SK-N-SH (cell line): Measurements from ENCODE around the gene ADAMTS15. TPM values are rescaled to one million over a fixed set of nuclear protein-coding genes. Genes with fewer than 3 reads are reported as not detected.

Source experiments
- CTCF ChIA-PET: fragments of 300-600, 350-600 bp; formaldehyde crosslinking; extraction: SDS; loops from one replicate; lab custom pipeline; 2021; lab: Yijun Ruan, JAX
- POLR2A ChIA-PET: fragments of 350-600 bp; sonication (Branson Sonifier 250); formaldehyde crosslinking; extraction: SDS; loops from one replicate; lab custom pipeline; 2020; ENCODE audit warnings: antibody characterized with exemption, inconsistent platforms; lab: Yijun Ruan, JAX
- DNase-seq: peaks from one replicate; pipeline ENCODE4 v3.0.0; 2012
- H2AFZ ChIP-seq: fragments of 200-600 bp; sonication (generic); 2 replicates; pipeline ENCODE4 v1.8.1; 2016; ENCODE audit warnings: antibody characterized with exemption, mild to moderate bottlenecking, low read depth
- H3F3A ChIP-seq: fragments of 200-600 bp; sonication (generic); replicated peaks from 2 replicates; pipeline ENCODE3; 2016; ENCODE audit warnings: antibody characterized with exemption, mild to moderate bottlenecking; ENCODE audit not compliant: insufficient read depth
- H3K27ac ChIP-seq, 2 experiments: fragments of 200-500 bp in 1 of 2; fragments of 200-600 bp in 1 of 2; sonication (Bioruptor generic) in 1 of 2; sonication (generic), shearing (Covaris generic) in 1 of 2; 2 replicates each; pipeline versions ENCODE4 v1.5.1 to v1.6.1; 2014 to 2016; ENCODE audit warnings: low read depth in 2 of 2, inconsistent platforms in 1 of 2, low read length in 1 of 2, mild to moderate bottlenecking in 1 of 2, mixed read lengths in 1 of 2
- H3K27me3 ChIP-seq: fragments of 200-600 bp; sonication (generic), shearing (Covaris generic); 2 replicates; pipeline ENCODE4 v1.6.1; 2016; ENCODE audit warnings: mixed run types; ENCODE audit not compliant: insufficient read depth
- H3K36me3 ChIP-seq, 2 experiments: fragments of 200-500 bp in 1 of 2; fragments of 200-600 bp in 1 of 2; sonication (Bioruptor generic) in 1 of 2; sonication (generic) in 1 of 2; replicated peaks in 1 of 2; 2 replicates each; pipeline versions ENCODE3 to v1.5.1; 2014 to 2016; ENCODE audit warnings: low read length in 1 of 2, mild to moderate bottlenecking in 1 of 2; ENCODE audit not compliant: insufficient read depth in 2 of 2, control insufficient read depth in 1 of 2
- H3K4me1 ChIP-seq, 2 experiments: fragments of 200-500 bp in 1 of 2; fragments of 200-600 bp in 1 of 2; sonication (Bioruptor generic) in 1 of 2; sonication (generic), shearing (Covaris generic) in 1 of 2; 2 replicates each; pipeline versions ENCODE4 v1.5.1 to v1.6.1; 2014 to 2016; ENCODE audit warnings: low read depth in 1 of 2, low read length in 1 of 2, mixed run types in 1 of 2; ENCODE audit not compliant: insufficient read depth in 2 of 2, control insufficient read depth in 1 of 2
- H3K4me2 ChIP-seq: fragments of 200-600 bp; sonication (generic), shearing (Covaris generic); 2 replicates; pipeline ENCODE4 v1.6.1; 2017; ENCODE audit warnings: mixed run types
- H3K4me3 ChIP-seq, 2 experiments: fragments of 200-500 bp in 1 of 2; fragments of 200-600 bp in 1 of 2; sonication (Bioruptor generic) in 1 of 2; sonication (generic), shearing (Covaris generic) in 1 of 2; 2 replicates each; pipeline versions ENCODE4 v1.5.1 to v1.8.1; 2014 to 2016; ENCODE audit warnings: low read depth in 2 of 2, inconsistent platforms in 1 of 2, low read length in 1 of 2, mild to moderate bottlenecking in 1 of 2, mixed read lengths in 1 of 2, moderate library complexity in 1 of 2
- H3K79me2 ChIP-seq: fragments of 200-600 bp; sonication (generic); 2 replicates; pipeline ENCODE4 v1.8.1; 2017; ENCODE audit warnings: mild to moderate bottlenecking; ENCODE audit not compliant: insufficient read depth
- H3K9ac ChIP-seq: fragments of 200-600 bp; sonication (generic); 2 replicates; pipeline ENCODE4 v1.6.1; 2017; ENCODE audit warnings: mixed run types
- H3K9me2 ChIP-seq: fragments of 200-600 bp; sonication (generic); 2 replicates; pipeline ENCODE4 v1.6.1; 2017; ENCODE audit warnings: mixed run types
- H3K9me3 ChIP-seq: fragments of 200-600 bp; sonication (generic); 2 replicates; pipeline ENCODE4 v1.6.1; 2017; ENCODE audit warnings: mixed run types, mild to moderate bottlenecking, moderate library complexity
- H4K20me1 ChIP-seq: fragments of 200-600 bp; sonication (generic); 2 replicates; pipeline ENCODE4 v1.6.1; 2017; ENCODE audit warnings: mild to moderate bottlenecking, mixed run types; ENCODE audit not compliant: insufficient read depth
- CHD2 ChIP-seq: fragments of 150-350 bp; IDR thresholded peaks from 2 replicates; pipeline ENCODE4 v1.6.1; 2018; ENCODE audit warnings: low read length; ENCODE audit not compliant: partially characterized antibody
- FOSL2 ChIP-seq: IDR thresholded peaks from 2 replicates; pipeline ENCODE4 v1.4.0; 2012; ENCODE audit warnings: low read depth, mild to moderate bottlenecking, moderate library complexity, borderline replicate concordance
- GABPA ChIP-seq: IDR thresholded peaks from 2 replicates; pipeline ENCODE4 v1.4.0; 2012; ENCODE audit warnings: low read depth, mild to moderate bottlenecking
- MEF2A ChIP-seq: IDR thresholded peaks from 2 replicates; pipeline ENCODE4 v1.4.0; 2012; ENCODE audit warnings: low read depth, borderline replicate concordance
- MXI1 ChIP-seq: IDR thresholded peaks from 2 replicates; pipeline ENCODE4 v1.6.1; 2012; ENCODE audit warnings: mild to moderate bottlenecking, low read depth, low read length, improper control_type of control experiment
- NFIC ChIP-seq: IDR thresholded peaks from 2 replicates; pipeline ENCODE4 v1.4.0; 2012; ENCODE audit warnings: borderline replicate concordance
- RCOR1 ChIP-seq: fragments of 150-350 bp; IDR thresholded peaks from 2 replicates; pipeline ENCODE4 v1.6.1; 2017; ENCODE audit warnings: antibody characterized with exemption, low read length
- RFX5 ChIP-seq: IDR thresholded peaks from 2 replicates; pipeline ENCODE4 v1.6.1; 2012; ENCODE audit warnings: mild to moderate bottlenecking, improper control_type of control experiment, low read length
- SMC3 ChIP-seq: IDR thresholded peaks from 2 replicates; pipeline ENCODE4 v1.6.1; 2012; ENCODE audit warnings: low read depth, low read length, improper control_type of control experiment
- TAF1 ChIP-seq: IDR thresholded peaks from 2 replicates; pipeline ENCODE4 v1.6.1; 2012; ENCODE audit warnings: low read depth, mild to moderate bottlenecking, low read length, moderate library complexity, borderline replicate concordance
- TEAD4 ChIP-seq: IDR thresholded peaks from 2 replicates; pipeline ENCODE4 v1.4.0; 2012; ENCODE audit warnings: mild to moderate bottlenecking, borderline replicate concordance; ENCODE audit not compliant: insufficient read depth
- YY1 ChIP-seq: IDR thresholded peaks from 2 replicates; pipeline ENCODE4 v1.4.0; 2012; ENCODE audit warnings: low read depth, mild to moderate bottlenecking
- WGBS: methylation state at CpG from one replicate; pipeline ENCODE4 v1.1.6; 2017; ENCODE audit warnings: low lambda C conversion rate; 5-methylcytosine and 5-hydroxymethylcytosine counted together
- polyA plus RNA-seq, 3 experiments: library from polyadenylated mRNA; depleted of rRNA; stranded (reverse); fragments of >200 nt; gene quantifications; 2 replicates each; pipeline ENCODE4 v1.2.3, GENCODE V29; 2012
- TF ChIP-seq, protein P1 (sequence below): IDR thresholded peaks from 2 replicates; pipeline ENCODE4 v1.4.0; 2012; ENCODE audit warnings: low read depth, borderline replicate concordance
- TF ChIP-seq, protein P2 (sequence below): fragments of 200-600 bp; sonication (generic); IDR thresholded peaks from 2 replicates; pipeline ENCODE4 v1.6.1; 2017; ENCODE audit warnings: antibody characterized with exemption, mild to moderate bottlenecking, moderate library complexity
- TF ChIP-seq, protein P3 (sequence below): fragments of 150-350 bp; IDR thresholded peaks from 2 replicates; pipeline ENCODE4 v1.6.1; 2016; ENCODE audit warnings: mild to moderate bottlenecking, low read depth, low read length
- TF ChIP-seq, protein P4 (sequence below): IDR thresholded peaks from 2 replicates; pipeline ENCODE4 v1.4.0; 2012; ENCODE audit warnings: low read depth
- TF ChIP-seq, protein P5 (sequence below): IDR thresholded peaks from 2 replicates; pipeline ENCODE4 v1.6.1; 2012; ENCODE audit warnings: mild to moderate bottlenecking, low read depth, low read length, moderate library complexity

The ADAMTS15 gene
- polyA plus RNA-seq, 1 of the 3 experiments (the other 2 are of a cell fraction): 1.1 TPM

DNA sequence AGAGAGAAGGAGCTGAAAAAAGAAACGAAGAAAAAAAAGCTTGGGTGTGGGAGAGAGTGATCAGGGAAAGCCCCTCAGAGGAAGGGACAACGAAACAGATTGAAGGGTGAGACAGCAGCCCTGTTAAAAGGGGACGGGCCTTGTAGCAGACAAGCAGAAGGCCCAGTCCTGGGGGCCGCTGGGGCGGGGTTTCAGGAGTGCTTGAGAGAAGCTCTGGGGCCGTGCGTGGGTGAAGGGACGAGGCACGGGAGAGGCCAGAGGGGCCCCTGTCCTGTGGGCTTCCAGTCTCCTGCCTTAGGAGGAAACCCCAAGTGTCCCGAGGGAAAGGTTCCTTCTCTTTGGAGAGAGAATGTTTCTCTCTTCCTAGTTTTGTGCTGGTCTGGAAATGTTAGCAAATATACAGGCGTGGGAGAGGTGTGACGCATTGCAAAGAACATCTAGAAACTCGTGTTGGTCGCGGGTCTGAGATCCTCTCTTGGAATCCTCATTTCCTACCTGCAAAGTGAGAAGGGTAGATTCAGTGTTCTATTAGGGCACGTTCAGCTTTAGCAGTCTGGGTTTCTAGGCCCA, 28.6 kb downstream of the ADAMTS15 start:
- Histone ChIP-seq H3K4me3 (no peak overlapping the region), H3K4me1 (peaks cover 8 to 37% of the 10 kb centered on the region in 2 experiments; a peak in 3 of 4 replicates), H3K36me3 (no peaks in the 10 kb centered on the region), H3K27me3 (no peaks in the 10 kb centered on the region), H3K4me2 (no peak overlapping the region), H3K9me3 (no peaks in the 10 kb centered on the region), H3K9me2 (no peaks in the 10 kb centered on the region), H4K20me1 (no peaks in the 10 kb centered on the region), H2AFZ (no peak overlapping the region), H3K27ac (peak overlapping the region in 1 of 2 experiments; percentile 76; a peak in 1 of 4 replicates), H3K79me2 (no peaks in the 10 kb centered on the region), H3F3A (peaks cover 23% of the 10 kb centered on the region), H3K9ac (no peak overlapping the region)
- CTCF ChIA-PET: interaction anchor here (1.2 to 1.3 kb wide), 2 partner anchors 10 to 385 kb away, joined by 3 to 6 read pairs; no protein-coding TSS in a partner anchor
- peak; percentile 21 for DNase-seq
- TF ChIP-seq NFIC (no peak), FOSL2 (no peak), RCOR1 (no peak), CHD2 (no peak), RFX5 (no peak), SMC3 (no peak), YY1 (no peak), MEF2A (no peak), TAF1 (no peak), GABPA (no peak), TEAD4 (no peak), MXI1 (no peak)
- TF ChIP-seq, protein P1, sequence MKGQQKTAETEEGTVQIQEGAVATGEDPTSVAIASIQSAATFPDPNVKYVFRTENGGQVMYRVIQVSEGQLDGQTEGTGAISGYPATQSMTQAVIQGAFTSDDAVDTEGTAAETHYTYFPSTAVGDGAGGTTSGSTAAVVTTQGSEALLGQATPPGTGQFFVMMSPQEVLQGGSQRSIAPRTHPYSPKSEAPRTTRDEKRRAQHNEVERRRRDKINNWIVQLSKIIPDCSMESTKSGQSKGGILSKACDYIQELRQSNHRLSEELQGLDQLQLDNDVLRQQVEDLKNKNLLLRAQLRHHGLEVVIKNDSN: no peak
- TF ChIP-seq, protein P2, sequence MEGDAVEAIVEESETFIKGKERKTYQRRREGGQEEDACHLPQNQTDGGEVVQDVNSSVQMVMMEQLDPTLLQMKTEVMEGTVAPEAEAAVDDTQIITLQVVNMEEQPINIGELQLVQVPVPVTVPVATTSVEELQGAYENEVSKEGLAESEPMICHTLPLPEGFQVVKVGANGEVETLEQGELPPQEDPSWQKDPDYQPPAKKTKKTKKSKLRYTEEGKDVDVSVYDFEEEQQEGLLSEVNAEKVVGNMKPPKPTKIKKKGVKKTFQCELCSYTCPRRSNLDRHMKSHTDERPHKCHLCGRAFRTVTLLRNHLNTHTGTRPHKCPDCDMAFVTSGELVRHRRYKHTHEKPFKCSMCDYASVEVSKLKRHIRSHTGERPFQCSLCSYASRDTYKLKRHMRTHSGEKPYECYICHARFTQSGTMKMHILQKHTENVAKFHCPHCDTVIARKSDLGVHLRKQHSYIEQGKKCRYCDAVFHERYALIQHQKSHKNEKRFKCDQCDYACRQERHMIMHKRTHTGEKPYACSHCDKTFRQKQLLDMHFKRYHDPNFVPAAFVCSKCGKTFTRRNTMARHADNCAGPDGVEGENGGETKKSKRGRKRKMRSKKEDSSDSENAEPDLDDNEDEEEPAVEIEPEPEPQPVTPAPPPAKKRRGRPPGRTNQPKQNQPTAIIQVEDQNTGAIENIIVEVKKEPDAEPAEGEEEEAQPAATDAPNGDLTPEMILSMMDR: no peak
- TF ChIP-seq, protein P3, sequence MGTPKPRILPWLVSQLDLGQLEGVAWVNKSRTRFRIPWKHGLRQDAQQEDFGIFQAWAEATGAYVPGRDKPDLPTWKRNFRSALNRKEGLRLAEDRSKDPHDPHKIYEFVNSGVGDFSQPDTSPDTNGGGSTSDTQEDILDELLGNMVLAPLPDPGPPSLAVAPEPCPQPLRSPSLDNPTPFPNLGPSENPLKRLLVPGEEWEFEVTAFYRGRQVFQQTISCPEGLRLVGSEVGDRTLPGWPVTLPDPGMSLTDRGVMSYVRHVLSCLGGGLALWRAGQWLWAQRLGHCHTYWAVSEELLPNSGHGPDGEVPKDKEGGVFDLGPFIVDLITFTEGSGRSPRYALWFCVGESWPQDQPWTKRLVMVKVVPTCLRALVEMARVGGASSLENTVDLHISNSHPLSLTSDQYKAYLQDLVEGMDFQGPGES: no peak
- TF ChIP-seq, protein P4, sequence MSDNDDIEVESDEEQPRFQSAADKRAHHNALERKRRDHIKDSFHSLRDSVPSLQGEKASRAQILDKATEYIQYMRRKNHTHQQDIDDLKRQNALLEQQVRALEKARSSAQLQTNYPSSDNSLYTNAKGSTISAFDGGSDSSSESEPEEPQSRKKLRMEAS: no peak
- TF ChIP-seq, protein P5, sequence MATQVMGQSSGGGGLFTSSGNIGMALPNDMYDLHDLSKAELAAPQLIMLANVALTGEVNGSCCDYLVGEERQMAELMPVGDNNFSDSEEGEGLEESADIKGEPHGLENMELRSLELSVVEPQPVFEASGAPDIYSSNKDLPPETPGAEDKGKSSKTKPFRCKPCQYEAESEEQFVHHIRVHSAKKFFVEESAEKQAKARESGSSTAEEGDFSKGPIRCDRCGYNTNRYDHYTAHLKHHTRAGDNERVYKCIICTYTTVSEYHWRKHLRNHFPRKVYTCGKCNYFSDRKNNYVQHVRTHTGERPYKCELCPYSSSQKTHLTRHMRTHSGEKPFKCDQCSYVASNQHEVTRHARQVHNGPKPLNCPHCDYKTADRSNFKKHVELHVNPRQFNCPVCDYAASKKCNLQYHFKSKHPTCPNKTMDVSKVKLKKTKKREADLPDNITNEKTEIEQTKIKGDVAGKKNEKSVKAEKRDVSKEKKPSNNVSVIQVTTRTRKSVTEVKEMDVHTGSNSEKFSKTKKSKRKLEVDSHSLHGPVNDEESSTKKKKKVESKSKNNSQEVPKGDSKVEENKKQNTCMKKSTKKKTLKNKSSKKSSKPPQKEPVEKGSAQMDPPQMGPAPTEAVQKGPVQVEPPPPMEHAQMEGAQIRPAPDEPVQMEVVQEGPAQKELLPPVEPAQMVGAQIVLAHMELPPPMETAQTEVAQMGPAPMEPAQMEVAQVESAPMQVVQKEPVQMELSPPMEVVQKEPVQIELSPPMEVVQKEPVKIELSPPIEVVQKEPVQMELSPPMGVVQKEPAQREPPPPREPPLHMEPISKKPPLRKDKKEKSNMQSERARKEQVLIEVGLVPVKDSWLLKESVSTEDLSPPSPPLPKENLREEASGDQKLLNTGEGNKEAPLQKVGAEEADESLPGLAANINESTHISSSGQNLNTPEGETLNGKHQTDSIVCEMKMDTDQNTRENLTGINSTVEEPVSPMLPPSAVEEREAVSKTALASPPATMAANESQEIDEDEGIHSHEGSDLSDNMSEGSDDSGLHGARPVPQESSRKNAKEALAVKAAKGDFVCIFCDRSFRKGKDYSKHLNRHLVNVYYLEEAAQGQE: no peak
- POLR2A ChIA-PET: no interaction called here
- WGBS: 92% methylated on average over 15 of the region's 16 CpGs
